GM12878 (cell line): Measurements from ENCODE around the gene CRYGN. TPM values are rescaled to one million over a fixed set of nuclear protein-coding genes. Genes with fewer than 3 reads are reported as not detected.

Experiments used
- ATAC-seq: fragments of 200-7000 bp; cut with Tn5 transposase; 3 replicates; pipeline ENCODE4 v1.9.1; 2020; ENCODE audit warnings: mild to moderate bottlenecking, moderate library complexity
- BruUV-seq: library from RNA; stranded (reverse); fragments of 400-500 nt; replicated peaks from 2 replicates; lab custom pipeline; 2021; lab: Mats Ljungman, UMichigan
- CTCF ChIA-PET: fragments of 300-600 bp; sonication (Branson Sonifier 250); formaldehyde crosslinking; extraction: SDS; loops from one replicate; lab custom pipeline; 2021; ENCODE audit warnings: inconsistent platforms; lab: Yijun Ruan, JAX
- POLR2A ChIA-PET: fragments of 350-600 bp; formaldehyde crosslinking; extraction: SDS; loops from one replicate; lab custom pipeline; 2021; ENCODE audit warnings: inconsistent platforms; lab: Charles Lee
- RAD21 ChIA-PET: fragments of 300-600 bp; sonication (Branson Sonifier 250); formaldehyde crosslinking; loops from one replicate; lab custom pipeline; 2023; ENCODE audit warnings: antibody characterized with exemption; ENCODE audit not compliant: unreplicated experiment; lab: Charles Lee
- SMC1A ChIA-PET: fragments of 300-600 bp; sonication (Branson Sonifier 250); formaldehyde crosslinking; loops from one replicate; lab custom pipeline; 2023; ENCODE audit not compliant: unreplicated experiment, uncharacterized antibody; lab: Charles Lee
- DNase-seq: peaks from one replicate; pipeline ENCODE4 v3.0.0-alpha.2; 2011; ENCODE audit warnings: low read depth, low spot score
- FAIRE-seq: peaks from 3 replicates; lab custom pipeline; 2011; peaks lifted over from hg19 to GRCh38; lab: Jason Lieb, UNC
- H2AFZ ChIP-seq: 2 replicates; pipeline ENCODE4 v1.6.0; 2011; ENCODE audit warnings: low read depth, low read length, control low read depth; ENCODE audit not compliant: control insufficient read depth
- H3K27ac ChIP-seq: 2 replicates; pipeline ENCODE4 v1.5.1; 2011; ENCODE audit warnings: control low read depth; ENCODE audit not compliant: control insufficient read depth, insufficient read depth
- H3K27me3 ChIP-seq, 2 experiments: replicated peaks in 1 of 2; 2 replicates each; pipeline versions ENCODE4 v1.6.0 to v1.6.1; 2011; ENCODE audit warnings: low read length in 1 of 2; ENCODE audit not compliant: control insufficient read depth in 2 of 2, insufficient read depth in 2 of 2
- H3K36me3 ChIP-seq, 2 experiments: 2 replicates each; pipeline ENCODE4 v1.5.1; 2011; ENCODE audit warnings: low read length in 1 of 2; ENCODE audit not compliant: control insufficient read depth in 2 of 2, insufficient read depth in 2 of 2
- H3K4me1 ChIP-seq: 2 replicates; pipeline ENCODE4 v1.6.1; 2011; ENCODE audit warnings: mild to moderate bottlenecking, low read length, moderate library complexity, mixed read lengths; ENCODE audit not compliant: control insufficient read depth, insufficient read depth
- H3K4me2 ChIP-seq: 2 replicates; pipeline ENCODE4 v1.6.0; 2011; ENCODE audit warnings: control low read depth; ENCODE audit not compliant: control insufficient read depth, insufficient read depth
- H3K4me3 ChIP-seq: fragments of 200-600 bp; sonication (generic); 2 replicates; pipeline ENCODE4 v1.5.1; 2016
- H3K79me2 ChIP-seq: 2 replicates; pipeline ENCODE4 v1.6.0; 2011; ENCODE audit warnings: low read length; ENCODE audit not compliant: control insufficient read depth, insufficient read depth
- H3K9ac ChIP-seq: 2 replicates; pipeline ENCODE4 v1.8.0; 2011; ENCODE audit warnings: low read length, control low read depth, mixed read lengths; ENCODE audit not compliant: control insufficient read depth, insufficient read depth
- H3K9me3 ChIP-seq: replicated peaks from 3 replicates; pipeline ENCODE4 v1.5.1; 2011; ENCODE audit warnings: mild to moderate bottlenecking, low read length; ENCODE audit not compliant: control insufficient read depth, insufficient read depth
- H4K20me1 ChIP-seq: 2 replicates; pipeline ENCODE4 v1.6.0; 2011; ENCODE audit not compliant: control insufficient read depth, insufficient read depth
- ATF7 ChIP-seq: fragments of 450-650 bp; IDR thresholded peaks from 2 replicates; pipeline ENCODE4 v1.6.1; 2016; ENCODE audit warnings: low read depth, mild to moderate bottlenecking
- BHLHE40 ChIP-seq, 2 experiments: fragments of 450-650 bp in 1 of 2; IDR thresholded peaks; 2 replicates each; pipeline ENCODE4 v1.6.1; 2011 to 2017; ENCODE audit warnings: low read depth in 2 of 2, borderline replicate concordance in 1 of 2, improper control_type of control experiment in 1 of 2, low read length in 1 of 2, mild to moderate bottlenecking in 1 of 2
- CEBPB ChIP-seq, 2 experiments: fragments of 150-350 bp in 1 of 2; IDR thresholded peaks; 2 replicates each; pipeline ENCODE4 v1.6.1; 2012 to 2014; ENCODE audit warnings: low read depth in 2 of 2, low read length in 2 of 2, borderline replicate concordance in 1 of 2, inconsistent platforms in 1 of 2
- EP300 ChIP-seq, 2 experiments: fragments of 150-350 bp in 1 of 2; IDR thresholded peaks; 2 replicates each; pipeline ENCODE4 v1.6.1; 2011 to 2012; ENCODE audit warnings: low read depth in 2 of 2, low read length in 2 of 2, borderline replicate concordance in 1 of 2, improper control_type of control experiment in 1 of 2, inconsistent platforms in 1 of 2; ENCODE audit not compliant: control insufficient read depth in 1 of 2
- FOXM1 ChIP-seq: IDR thresholded peaks from 2 replicates; pipeline ENCODE4 v1.6.1; 2012; ENCODE audit warnings: low read depth, mild to moderate bottlenecking, inconsistent platforms, low read length, moderate library complexity
- MYB ChIP-seq: fragments of 150-350 bp; IDR thresholded peaks from 2 replicates; pipeline ENCODE4 v1.6.1; 2014; ENCODE audit warnings: mild to moderate bottlenecking, low read depth, low read length, borderline replicate concordance
- NFYB ChIP-seq: IDR thresholded peaks from 2 replicates; pipeline ENCODE4 v1.6.1; 2011; ENCODE audit warnings: low read depth, mild to moderate bottlenecking, low read length, improper control_type of control experiment, moderate library complexity; ENCODE audit not compliant: insufficient read depth
- RBBP5 ChIP-seq: fragments of 200-600 bp; sonication (generic); conservative IDR thresholded peaks from 2 replicates; pipeline ENCODE4 v1.6.1; 2016
- SIX5 ChIP-seq: IDR thresholded peaks from 2 replicates; pipeline ENCODE4 v1.6.1; 2011; ENCODE audit warnings: mild to moderate bottlenecking, low read depth, low read length, moderate library complexity; ENCODE audit not compliant: severe bottlenecking
- SMAD5 ChIP-seq: IDR thresholded peaks from 2 replicates; pipeline ENCODE4 v1.6.1; 2016; ENCODE audit warnings: antibody characterized with exemption, low read depth
- SRF ChIP-seq, 2 experiments: IDR thresholded peaks; 2 replicates each; pipeline ENCODE4 v1.6.1; 2011; ENCODE audit warnings: low read depth in 2 of 2, low read length in 2 of 2, mild to moderate bottlenecking in 1 of 2, moderate library complexity in 1 of 2
- STAT1 ChIP-seq: fragments of 450-650 bp; conservative IDR thresholded peaks from 2 replicates; pipeline ENCODE4 v1.6.1; 2014; ENCODE audit warnings: antibody characterized with exemption, mild to moderate bottlenecking
- SUPT20H ChIP-seq: IDR thresholded peaks from 2 replicates; pipeline ENCODE4 v1.6.1; 2011; ENCODE audit warnings: low read depth, mild to moderate bottlenecking, low read length, moderate library complexity, borderline replicate concordance; ENCODE audit not compliant: control insufficient read depth
- TAF1 ChIP-seq: IDR thresholded peaks from 2 replicates; pipeline ENCODE4 v1.6.1; 2011; ENCODE audit warnings: mild to moderate bottlenecking, low read depth, low read length, borderline replicate concordance
- ZBED1 ChIP-seq: IDR thresholded peaks from 2 replicates; pipeline ENCODE4 v1.6.1; 2016; ENCODE audit warnings: borderline replicate concordance
- ZNF622 ChIP-seq: fragments of 450-650 bp; IDR thresholded peaks from 2 replicates; pipeline ENCODE4 v1.6.1; 2017; ENCODE audit warnings: mild to moderate bottlenecking, inconsistent platforms
- WGBS: methylation state at CpG from one replicate; pipeline ENCODE4 v1.1.6; 2016; ENCODE audit warnings: low lambda C conversion rate; ENCODE audit not compliant: insufficient replicate concordance, insufficient coverage; ENCODE audit errors: missing lambda C conversion rate; 5-methylcytosine and 5-hydroxymethylcytosine counted together
- in situ Hi-C: fragments of 300-500 bp; cut with MboI; formaldehyde crosslinking; loops from 9 replicates; pipeline ENCODE4 v1.14.3; 2018; ENCODE audit warnings: mixed read lengths
- intact Hi-C: fragments of 100-400 bp; cut with micrococcal nuclease; formaldehyde crosslinking; loops from one replicate; pipeline ENCODE4 v1.14.2; 2022; ENCODE audit not compliant: unreplicated experiment
- polyA plus RNA-seq, 11 experiments: library from polyadenylated mRNA; depleted of rRNA in 4 of 11; unstranded in 6 of 11; stranded (reverse) in 5 of 11; fragments of >200 nt; fragmentation: Nextera tagmentation in 4 of 11; fragmentation: Illumina TruSeq in 1 of 11; extraction: Ambion mirVana in 4 of 11; extraction: Trizol in 1 of 11; gene quantifications; 1 replicate in 1 of 11; 2 replicates in 10 of 11; pipeline versions ENCODE4 v1.2.1 to v1.2.3, GENCODE V29; 2011 to 2016; ENCODE audit warnings: inconsistent platforms in 2 of 11, missing spikeins in 2 of 11, low read depth in 1 of 11
- total RNA-seq, 4 experiments: library from RNA; depleted of rRNA in 3 of 4; stranded (reverse); fragments of >200 nt in 3 of 4; fragmentation: Illumina TruSeq in 1 of 4; extraction: Trizol in 1 of 4; gene quantifications; 2 replicates each; pipeline versions ENCODE4 v1.2.1 to v1.2.3, GENCODE V29; 2013 to 2021
- TF ChIP-seq, protein P1 (sequence below): fragments of 450-650 bp; IDR thresholded peaks from 2 replicates; pipeline ENCODE4 v1.6.1; 2017; ENCODE audit warnings: low read depth, mild to moderate bottlenecking, moderate library complexity
- TF ChIP-seq, protein P2 (sequence below): fragments of 450-650 bp; IDR thresholded peaks from 2 replicates; pipeline ENCODE4 v1.6.1; 2017; ENCODE audit warnings: mild to moderate bottlenecking, low read depth, inconsistent platforms; ENCODE audit not compliant: poor library complexity, severe bottlenecking
- TF ChIP-seq, protein P3 (sequence below): IDR thresholded peaks from 2 replicates; pipeline ENCODE4 v1.6.1; 2012; ENCODE audit warnings: low read length, inconsistent platforms

CRYGN gene
- total and polyA plus RNA-seq, 10 of the 15 experiments (the other 5 are each of a cell fraction or from before 2014, with no cell fraction given): not detected

DNA sequence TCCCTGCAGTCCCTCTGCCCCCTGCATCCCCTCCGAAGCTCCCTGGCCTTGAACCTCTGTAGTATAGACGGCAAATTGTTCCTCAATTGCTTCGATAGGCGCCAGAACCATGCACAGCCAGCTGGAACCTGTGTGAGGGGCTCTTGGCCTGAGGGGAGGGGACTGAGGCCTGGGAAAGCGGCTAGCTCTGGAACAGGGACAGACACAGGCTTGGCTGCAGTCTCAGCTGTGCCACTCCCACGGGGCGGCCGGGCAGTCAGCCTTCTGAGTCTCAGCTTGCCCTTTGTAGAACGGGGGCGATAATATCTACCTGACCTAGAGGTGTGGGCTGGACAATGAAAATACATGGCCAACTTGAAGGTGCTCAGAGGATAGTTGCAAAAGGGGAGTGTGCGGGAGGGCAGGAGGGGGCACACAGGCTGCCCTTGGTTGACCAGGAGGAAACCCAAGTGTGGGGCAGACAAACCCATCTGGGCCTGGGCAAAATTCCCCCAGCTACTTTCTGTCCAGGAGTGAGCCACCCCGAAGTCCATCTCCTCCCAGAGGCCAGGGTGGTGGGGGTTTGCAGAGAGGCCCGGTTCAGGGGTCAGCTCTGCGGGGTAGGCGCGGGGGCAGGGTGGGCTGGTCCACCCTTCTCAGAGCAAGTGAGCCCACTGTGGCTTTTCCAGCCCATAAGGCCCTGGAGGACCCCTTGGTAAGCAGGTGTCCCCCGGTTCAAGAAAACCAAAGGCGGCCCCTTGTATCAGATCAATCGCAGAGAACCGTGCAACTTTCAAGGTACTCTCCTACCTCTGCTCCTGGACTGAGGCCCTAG, 4.6 kb downstream of the CRYGN start:
- H3K79me2 ChIP-seq: no peaks in the 10 kb centered on the region
- RAD21 ChIA-PET: no interaction called here
- H3K27me3 ChIP-seq: peaks cover 0 to 2% of the 10 kb centered on the region in 2 experiments; a peak in 2 of 4 replicates
- FAIRE-seq: no peak
- H3K4me3 ChIP-seq: no peak overlapping the region
- H3K4me2 ChIP-seq: no peak overlapping the region
- CTCF ChIA-PET: no interaction called here
- DNase-seq: no peak
- intact Hi-C loops (no loop called here), in situ Hi-C loops (no loop called here)
- no peak overlapping the region for H3K9ac ChIP-seq
- H3K36me3 ChIP-seq: no peaks in the 10 kb centered on the region
- no peaks in the 10 kb centered on the region for H4K20me1 ChIP-seq
- SMC1A ChIA-PET: no interaction called here
- ATAC-seq: no peak
- TF ChIP-seq, protein P1, sequence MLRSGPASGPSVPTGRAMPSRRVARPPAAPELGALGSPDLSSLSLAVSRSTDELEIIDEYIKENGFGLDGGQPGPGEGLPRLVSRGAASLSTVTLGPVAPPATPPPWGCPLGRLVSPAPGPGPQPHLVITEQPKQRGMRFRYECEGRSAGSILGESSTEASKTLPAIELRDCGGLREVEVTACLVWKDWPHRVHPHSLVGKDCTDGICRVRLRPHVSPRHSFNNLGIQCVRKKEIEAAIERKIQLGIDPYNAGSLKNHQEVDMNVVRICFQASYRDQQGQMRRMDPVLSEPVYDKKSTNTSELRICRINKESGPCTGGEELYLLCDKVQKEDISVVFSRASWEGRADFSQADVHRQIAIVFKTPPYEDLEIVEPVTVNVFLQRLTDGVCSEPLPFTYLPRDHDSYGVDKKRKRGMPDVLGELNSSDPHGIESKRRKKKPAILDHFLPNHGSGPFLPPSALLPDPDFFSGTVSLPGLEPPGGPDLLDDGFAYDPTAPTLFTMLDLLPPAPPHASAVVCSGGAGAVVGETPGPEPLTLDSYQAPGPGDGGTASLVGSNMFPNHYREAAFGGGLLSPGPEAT: no peak
- TF ChIP-seq, protein P2, sequence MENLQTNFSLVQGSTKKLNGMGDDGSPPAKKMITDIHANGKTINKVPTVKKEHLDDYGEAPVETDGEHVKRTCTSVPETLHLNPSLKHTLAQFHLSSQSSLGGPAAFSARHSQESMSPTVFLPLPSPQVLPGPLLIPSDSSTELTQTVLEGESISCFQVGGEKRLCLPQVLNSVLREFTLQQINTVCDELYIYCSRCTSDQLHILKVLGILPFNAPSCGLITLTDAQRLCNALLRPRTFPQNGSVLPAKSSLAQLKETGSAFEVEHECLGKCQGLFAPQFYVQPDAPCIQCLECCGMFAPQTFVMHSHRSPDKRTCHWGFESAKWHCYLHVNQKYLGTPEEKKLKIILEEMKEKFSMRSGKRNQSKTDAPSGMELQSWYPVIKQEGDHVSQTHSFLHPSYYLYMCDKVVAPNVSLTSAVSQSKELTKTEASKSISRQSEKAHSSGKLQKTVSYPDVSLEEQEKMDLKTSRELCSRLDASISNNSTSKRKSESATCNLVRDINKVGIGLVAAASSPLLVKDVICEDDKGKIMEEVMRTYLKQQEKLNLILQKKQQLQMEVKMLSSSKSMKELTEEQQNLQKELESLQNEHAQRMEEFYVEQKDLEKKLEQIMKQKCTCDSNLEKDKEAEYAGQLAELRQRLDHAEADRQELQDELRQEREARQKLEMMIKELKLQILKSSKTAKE: no peak
- TF ChIP-seq NFYB (no peak), SMAD5 (no peak), SUPT20H (no peak), FOXM1 (no peak), CEBPB (IDR thresholded peaks at IDR 0.05; ENCODE audit: borderline replicate concordance in 1 of 2, low read depth in 2 of 2, low read length in 2 of 2) (no peak), ZNF622 (no peak), SRF (IDR thresholded peaks at IDR 0.05; ENCODE audit: low read depth in 2 of 2, low read length in 2 of 2) (no peak), TAF1 (no peak), RBBP5 (no peak), SIX5 (no peak), MYB (no peak), ATF7 (no peak), EP300 (IDR thresholded peaks at IDR 0.05; ENCODE audit: borderline replicate concordance in 1 of 2, control insufficient read depth in 1 of 2, low read depth in 2 of 2, low read length in 2 of 2) (no peak), ZBED1 (no peak), BHLHE40 (IDR thresholded peaks at IDR 0.05; ENCODE audit: borderline replicate concordance in 1 of 2, low read depth in 2 of 2, low read length in 1 of 2) (no peak), STAT1 (no peak)
- TF ChIP-seq, protein P3, sequence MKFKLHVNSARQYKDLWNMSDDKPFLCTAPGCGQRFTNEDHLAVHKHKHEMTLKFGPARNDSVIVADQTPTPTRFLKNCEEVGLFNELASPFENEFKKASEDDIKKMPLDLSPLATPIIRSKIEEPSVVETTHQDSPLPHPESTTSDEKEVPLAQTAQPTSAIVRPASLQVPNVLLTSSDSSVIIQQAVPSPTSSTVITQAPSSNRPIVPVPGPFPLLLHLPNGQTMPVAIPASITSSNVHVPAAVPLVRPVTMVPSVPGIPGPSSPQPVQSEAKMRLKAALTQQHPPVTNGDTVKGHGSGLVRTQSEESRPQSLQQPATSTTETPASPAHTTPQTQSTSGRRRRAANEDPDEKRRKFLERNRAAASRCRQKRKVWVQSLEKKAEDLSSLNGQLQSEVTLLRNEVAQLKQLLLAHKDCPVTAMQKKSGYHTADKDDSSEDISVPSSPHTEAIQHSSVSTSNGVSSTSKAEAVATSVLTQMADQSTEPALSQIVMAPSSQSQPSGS: no peak
- BruUV-seq: no TSS peak
- no peaks in the 10 kb centered on the region for H3K9me3 ChIP-seq
- no peak overlapping the region for H2AFZ ChIP-seq
- H3K27ac ChIP-seq: no peak overlapping the region
- POLR2A ChIA-PET: no interaction called here
- H3K4me1 ChIP-seq: peaks cover 9% of the 10 kb centered on the region
- 73% methylated on average over 20 of the region's 20 CpGs for WGBS
